Activated CD4-positive, alpha-beta memory T cell treated with anti-CD3 and anti-CD28 coated beads, Interleukin-2, amount 10 ng/mL, durations not matched to agents 7 days and 5 days (primary cell): ENCODE data around the gene IL19. TPM values are rescaled to one million over a fixed set of nuclear protein-coding genes. Genes with fewer than 3 reads are reported as not detected.
A peak's percentile ranks its signal among the peaks of the same experiment; 100 is the strongest.
"Not testable (repeated sequence)": the region's sequence is repeated elsewhere in the genome, so short reads cannot be mapped to it uniquely, and the experiment has no call there.

ENCODE experiments used
- CTCF ChIA-PET: fragments of 350-600 bp; sonication (Branson Sonifier 250); formaldehyde crosslinking; loops from one replicate; lab custom pipeline; 2021; ENCODE audit warnings: antibody characterized with exemption, inconsistent platforms; lab: Charles Lee
- POLR2A ChIA-PET: fragments of 350-600 bp; sonication (Branson Sonifier 250); formaldehyde crosslinking; loops from one replicate; lab custom pipeline; 2021; ENCODE audit warnings: antibody characterized with exemption; lab: Charles Lee
- DNase-seq: peaks from one replicate; pipeline ENCODE4 v3.0.0-alpha.2; 2020
- H3K27ac Mint-ChIP-seq: one replicate; pipeline ENCODE4 v1.8.0; 2021; ENCODE audit warnings: mild to moderate bottlenecking, mixed read lengths
- H3K27me3 Mint-ChIP-seq: one replicate; pipeline ENCODE4 v1.8.0; 2021; ENCODE audit warnings: mixed read lengths
- H3K36me3 Mint-ChIP-seq: one replicate; pipeline ENCODE4 v1.8.0; 2021; ENCODE audit warnings: low read depth, mixed read lengths
- H3K4me1 Mint-ChIP-seq: one replicate; pipeline ENCODE4 v1.8.0; 2021; ENCODE audit warnings: mixed read lengths
- H3K4me3 Mint-ChIP-seq: one replicate; pipeline ENCODE4 v1.8.0; 2021; ENCODE audit warnings: mild to moderate bottlenecking, mixed read lengths
- H3K9me3 Mint-ChIP-seq: one replicate; pipeline ENCODE4 v1.8.0; 2021; ENCODE audit warnings: mixed read lengths
- total RNA-seq, 2 experiments: library from RNA; stranded (reverse); gene quantifications; one replicate each; pipeline ENCODE4 v1.2.3, GENCODE V29; 2021

The IL19 gene
- total RNA-seq, 2 experiments from 2014 or later: not detected

DNA sequence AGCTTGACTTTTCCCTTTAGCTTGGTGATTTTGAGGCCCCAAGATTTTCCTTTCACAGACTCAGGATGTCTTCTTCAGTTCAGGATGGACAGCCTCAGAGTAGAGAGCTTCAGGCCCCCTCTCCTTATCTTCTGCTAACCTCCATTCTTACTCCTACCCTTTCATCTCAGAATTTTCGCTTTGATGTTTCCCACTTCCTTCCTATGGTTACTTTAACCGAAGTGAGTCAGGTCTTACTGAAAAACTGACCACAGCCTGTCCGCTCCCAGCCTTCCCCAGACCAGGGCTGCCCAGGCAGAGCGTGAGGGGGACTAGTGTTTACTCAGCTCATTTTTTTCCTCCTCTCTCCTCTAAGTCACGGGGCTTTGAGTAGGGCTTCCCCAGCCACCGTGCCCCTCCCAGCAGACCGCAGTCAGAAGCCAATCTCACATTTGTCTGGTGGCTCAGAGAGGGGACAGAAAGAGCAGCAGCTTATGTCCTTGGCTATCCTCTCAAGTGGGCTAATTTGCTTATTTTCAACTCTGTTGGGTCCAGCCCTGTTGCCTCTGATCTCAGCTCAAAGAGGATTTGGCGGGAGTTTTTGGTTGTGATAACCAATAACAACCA, 4.2 kb upstream of the IL19 start:
- ChIA-PET POLR2A (interaction anchor here (0.6 to 8.5 kb wide), 17 partner anchors 8 to 158 kb away, joined by 3 to 114 read pairs (median 6); partner anchors contain the start of gene FCMR), CTCF (interaction anchor here (0.6 to 4.2 kb wide), 9 partner anchors 27 to 146 kb away, joined by 3 to 41 read pairs (median 5); no protein-coding TSS in a partner anchor)
- DNase-seq: peak; percentile 85
- Mint-ChIP-seq H3K36me3 (peaks cover 11% of the 10 kb centered on the region), H3K4me3 (peak overlapping the region; percentile 21), H3K9me3 (peaks cover 9% of the 10 kb centered on the region), H3K27ac (peak overlapping the region; percentile 66), H3K27me3 (peaks cover 19% of the 10 kb centered on the region), H3K4me1 (peaks cover 75% of the 10 kb centered on the region)

DNA sequence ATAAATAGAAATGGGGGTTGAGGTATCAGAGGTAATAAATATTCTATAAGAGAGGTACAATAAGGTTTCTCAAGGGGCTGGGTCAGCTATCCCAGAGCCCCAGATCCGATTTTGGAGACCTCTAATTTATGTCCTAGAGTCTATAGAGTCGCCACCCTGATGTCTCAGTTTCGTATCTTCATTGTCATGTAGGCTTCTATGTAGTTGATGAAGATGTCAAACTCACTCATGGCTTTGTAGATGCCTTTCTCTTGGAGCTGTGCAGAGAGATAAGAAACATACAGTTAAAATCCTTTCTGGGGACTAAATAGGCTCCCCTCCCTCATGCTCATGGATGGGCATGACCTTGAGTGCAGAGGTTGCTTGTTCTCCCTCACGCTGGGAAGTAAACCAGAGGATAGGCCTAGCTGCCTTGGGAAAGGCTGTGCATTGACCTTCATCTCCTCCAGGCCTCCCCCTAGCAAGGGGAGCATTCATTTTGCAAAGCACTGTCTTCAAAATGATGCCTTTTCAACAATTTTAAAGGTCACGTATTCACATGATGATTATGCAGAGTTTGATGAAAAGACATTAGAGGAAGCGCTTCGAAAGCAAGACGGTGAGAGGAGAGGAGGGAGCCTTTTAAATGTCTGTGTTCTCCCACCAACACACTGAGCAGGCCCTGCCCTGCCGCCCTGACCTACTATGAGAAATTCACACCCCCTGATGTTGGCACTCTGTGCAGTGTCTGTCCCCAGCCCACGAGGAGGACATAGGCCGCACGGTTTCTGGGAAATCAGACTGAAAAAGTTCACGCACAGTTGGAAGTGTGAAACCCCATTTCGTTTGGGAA, 1.9 kb upstream of the IL19 start:
- H3K9me3 Mint-ChIP-seq: peaks cover 4% of the 10 kb centered on the region
- peak overlapping the region; percentile 18 for H3K27ac Mint-ChIP-seq
- ChIA-PET POLR2A (interaction anchor here (0.7 to 8.5 kb wide), 15 partner anchors 8 to 144 kb away, joined by 3 to 114 read pairs (median 4); no protein-coding TSS in a partner anchor), CTCF (interaction anchor here (0.7 to 5.5 kb wide), 17 partner anchors 12 to 144 kb away, joined by 3 to 42 read pairs (median 5); no protein-coding TSS in a partner anchor)
- no peak overlapping the region for H3K4me3 Mint-ChIP-seq
- DNase-seq: no peak
- H3K4me1 Mint-ChIP-seq: peaks cover 88% of the 10 kb centered on the region
- H3K27me3 Mint-ChIP-seq: peaks cover 29% of the 10 kb centered on the region
- peaks cover 8% of the 10 kb centered on the region for H3K36me3 Mint-ChIP-seq

DNA sequence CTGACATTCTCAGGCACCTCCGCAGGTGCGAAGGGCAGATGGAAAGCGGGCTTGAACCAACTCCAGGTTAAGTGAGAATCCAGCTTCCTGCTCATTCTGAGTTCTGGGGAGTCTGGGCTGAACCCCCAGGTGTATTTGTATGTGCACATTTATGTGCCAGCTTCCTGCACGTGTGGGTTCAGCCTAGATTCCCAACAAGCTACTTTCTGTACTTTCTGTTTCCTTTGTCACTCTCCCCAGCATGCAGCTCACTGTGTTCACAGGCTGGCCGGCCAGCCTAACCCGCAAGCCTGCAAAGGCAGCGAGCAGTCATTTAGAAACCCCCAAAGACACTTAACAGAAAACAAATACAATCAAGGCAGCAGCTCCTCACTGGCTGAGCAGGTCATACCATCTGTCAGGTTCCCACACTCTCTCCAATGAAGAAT, 1.3 kb upstream of the IL19 start:
- Mint-ChIP-seq H3K27ac (peak overlapping the region; percentile 67), H3K4me3 (peak overlapping the region; percentile 4), H3K27me3 (peaks cover 29% of the 10 kb centered on the region), H3K4me1 (peaks cover 87% of the 10 kb centered on the region), H3K36me3 (peaks cover 3% of the 10 kb centered on the region), H3K9me3 (no peaks in the 10 kb centered on the region)
- ChIA-PET CTCF (interaction anchor here (0.7 to 5.5 kb wide), 12 partner anchors 13 to 143 kb away, joined by 3 to 42 read pairs (median 4); no protein-coding TSS in a partner anchor), POLR2A (interaction anchor here (0.7 to 8.5 kb wide), 13 partner anchors 8 to 143 kb away, joined by 3 to 114 read pairs (median 4); no protein-coding TSS in a partner anchor)
- peak; percentile 85 for DNase-seq

DNA sequence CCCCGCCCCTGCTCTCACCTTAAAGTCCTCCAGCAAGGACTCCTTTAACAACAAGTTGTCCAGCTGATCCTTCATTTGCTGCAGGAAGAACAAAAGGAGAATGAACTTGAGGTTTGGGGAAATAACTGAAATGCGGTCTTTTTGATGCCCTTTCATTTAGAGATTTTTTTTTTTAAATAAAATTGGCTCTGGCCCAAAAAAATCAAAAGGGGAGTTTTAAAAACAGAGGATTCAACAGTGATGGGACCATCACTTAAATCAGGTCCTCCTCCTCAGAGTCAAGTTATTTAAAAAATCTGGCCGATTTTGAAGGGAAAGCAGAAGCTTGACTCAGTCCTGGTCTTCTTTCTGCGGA, 742 bp downstream of the IL19 start:
- Mint-ChIP-seq H3K27me3 (peaks cover 41% of the 10 kb centered on the region), H3K4me3 (no peak overlapping the region), H3K4me1 (peaks cover 77% of the 10 kb centered on the region), H3K27ac (peak overlapping the region; percentile 17), H3K9me3 (no peaks in the 10 kb centered on the region), H3K36me3 (no peaks in the 10 kb centered on the region)
- DNase-seq: no peak
- ChIA-PET CTCF (interaction anchor here (0.7 to 5.5 kb wide), 6 partner anchors 14 to 36 kb away, joined by 3 to 42 read pairs (median 3); no protein-coding TSS in a partner anchor), POLR2A (interaction anchor here (1.0 to 8.5 kb wide), 8 partner anchors 9 to 46 kb away, joined by 3 to 114 read pairs (median 9); no protein-coding TSS in a partner anchor)

DNA sequence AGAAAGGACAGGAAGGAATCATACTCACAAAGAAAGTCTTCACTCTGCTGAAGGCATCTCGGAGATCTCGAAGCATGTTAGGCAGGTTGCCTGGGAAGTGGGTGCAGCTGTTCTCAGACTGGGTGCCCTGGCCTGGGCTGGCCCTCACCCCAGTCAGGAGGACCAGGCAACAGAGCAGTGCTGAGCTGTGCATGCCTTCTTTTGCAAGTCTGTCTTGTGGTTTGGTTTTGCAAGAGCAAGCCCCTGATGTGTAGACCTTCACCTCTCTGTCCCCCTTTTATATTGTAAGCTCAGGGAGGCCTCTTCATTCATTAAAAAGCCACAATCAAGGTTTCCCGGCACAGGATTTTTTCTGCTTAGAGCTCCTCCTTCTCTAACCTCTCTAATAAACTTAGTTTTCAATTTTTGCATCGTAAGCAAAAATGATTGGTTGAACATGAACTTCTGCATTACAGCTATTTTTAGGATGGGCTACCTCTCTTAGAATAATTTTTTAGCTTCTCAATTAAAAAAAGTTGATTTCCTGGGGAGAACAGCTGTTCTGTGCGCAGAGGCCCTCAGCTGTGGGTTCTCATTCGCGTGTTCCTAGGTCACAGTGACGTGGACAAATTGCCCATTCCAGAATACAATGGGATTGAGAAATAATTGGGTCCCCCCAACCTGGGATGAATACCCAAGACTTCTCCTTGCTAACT, 1.8 kb downstream of the IL19 start, which contains the start of gene IL10:
IL10 (minus strand) TSS at position 252 of the 695 bp plus-strand sequence; CDS start at position 193, 59 bp downstream.
- CTCF ChIA-PET: interaction anchor here (0.5 to 5.5 kb wide), 6 partner anchors 13 to 46 kb away, joined by 3 to 42 read pairs (median 4); no protein-coding TSS in a partner anchor
- no peak within 1 kb of the TSS for H3K4me3 Mint-ChIP-seq
- H3K36me3 Mint-ChIP-seq: no peaks in the 10 kb centered on the region
- POLR2A ChIA-PET: interaction anchor here (1.0 to 8.5 kb wide), 7 partner anchors 7 to 34 kb away, joined by 3 to 114 read pairs (median 4); no protein-coding TSS in a partner anchor
- peaks cover 41% of the 10 kb centered on the region for H3K27me3 Mint-ChIP-seq
- peaks cover 66% of the 10 kb centered on the region for H3K4me1 Mint-ChIP-seq
- no peak within 1 kb of the TSS for H3K27ac Mint-ChIP-seq
- H3K9me3 Mint-ChIP-seq: no peaks in the 10 kb centered on the region
- no peak for DNase-seq

DNA sequence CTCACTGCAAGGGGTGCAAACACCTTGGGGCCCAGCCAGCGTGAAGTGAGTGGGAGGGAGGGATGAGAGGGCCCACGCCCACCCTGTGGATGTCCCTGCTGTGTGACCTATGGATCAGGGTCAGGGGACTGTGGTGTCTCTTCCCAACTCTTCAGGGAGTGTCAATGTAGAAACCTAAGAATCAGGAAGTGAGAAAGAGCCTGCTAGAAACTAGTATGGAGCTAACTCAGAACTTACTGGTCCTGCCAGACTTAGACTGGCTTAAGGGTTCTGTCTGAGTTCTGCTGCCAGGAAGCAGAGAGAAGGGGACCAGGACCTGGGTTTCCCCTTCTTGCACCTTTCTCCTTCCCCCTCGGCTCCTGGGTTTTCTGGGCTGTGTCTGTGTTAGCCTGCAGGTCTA, 3.5 kb downstream of the IL19 start:
- H3K9me3 Mint-ChIP-seq: no peaks in the 10 kb centered on the region
- ChIA-PET CTCF (interaction anchor here (0.8 to 1.1 kb wide), 3 partner anchors 10 to 138 kb away, joined by 3 to 5 read pairs (median 3); no protein-coding TSS in a partner anchor), POLR2A (interaction anchor here (1.6 kb wide), 1 partner anchor 10 kb away, joined by 11 read pairs; no protein-coding TSS in a partner anchor)
- no peaks in the 10 kb centered on the region for H3K36me3 Mint-ChIP-seq
- DNase-seq: no peak
- peaks cover 53% of the 10 kb centered on the region for H3K4me1 Mint-ChIP-seq
- no peak overlapping the region for H3K27ac Mint-ChIP-seq
- H3K4me3 Mint-ChIP-seq: no peak overlapping the region
- peaks cover 41% of the 10 kb centered on the region for H3K27me3 Mint-ChIP-seq

DNA sequence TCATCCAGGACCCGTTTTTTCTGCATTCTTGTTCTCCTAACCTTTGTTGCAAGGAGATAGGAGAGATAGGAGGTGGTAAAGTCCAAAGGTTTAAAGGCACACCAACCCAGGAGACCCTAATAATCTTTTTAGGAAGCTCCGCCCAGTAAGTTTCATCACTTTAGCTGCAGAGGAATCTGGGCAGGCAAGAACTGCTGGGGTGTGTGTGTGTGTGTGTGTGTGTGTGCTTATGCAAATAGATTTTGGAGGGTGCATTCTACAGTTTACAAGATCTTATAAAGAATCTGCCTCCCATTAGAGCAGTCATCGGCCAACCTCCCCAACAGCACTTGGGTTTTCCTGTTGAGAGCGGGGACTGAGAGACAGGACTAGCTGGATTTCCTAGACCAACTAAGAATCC, 5.7 kb downstream of the IL19 start:
- no peak overlapping the region for H3K4me3 Mint-ChIP-seq
- no peak for DNase-seq
- POLR2A ChIA-PET: no interaction called here
- peaks cover 34% of the 10 kb centered on the region for H3K27me3 Mint-ChIP-seq
- CTCF ChIA-PET: interaction anchor here (0.6 to 1.0 kb wide), 2 partner anchors 23 to 32 kb away, joined by 3 to 5 read pairs; no protein-coding TSS in a partner anchor
- H3K27ac Mint-ChIP-seq: no peak overlapping the region
- peaks cover 31% of the 10 kb centered on the region for H3K4me1 Mint-ChIP-seq
- H3K36me3 Mint-ChIP-seq: no peaks in the 10 kb centered on the region
- H3K9me3 Mint-ChIP-seq: no peaks in the 10 kb centered on the region

DNA sequence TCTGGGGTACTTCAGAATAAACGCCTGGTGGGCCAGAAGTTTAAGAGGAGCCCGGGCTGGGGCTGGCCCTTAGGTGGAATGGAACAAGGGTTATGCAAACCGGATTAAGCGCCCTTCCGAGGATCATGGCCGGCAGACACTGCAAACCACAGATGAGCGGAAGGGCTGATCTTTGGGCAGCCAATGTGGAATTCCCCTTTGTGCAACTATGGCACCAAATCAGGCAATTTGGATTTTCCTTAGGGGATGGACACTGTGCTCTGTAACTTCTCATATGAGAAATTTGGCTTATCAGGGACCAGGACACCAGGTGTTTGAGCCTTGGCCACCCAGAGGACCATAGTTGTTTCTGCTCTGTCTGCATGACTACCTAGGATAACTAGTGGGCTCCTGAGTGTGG, 7.5 kb downstream of the IL19 start:
- no peak overlapping the region for H3K27ac Mint-ChIP-seq
- DNase-seq: no peak
- no peak overlapping the region for H3K4me3 Mint-ChIP-seq
- H3K4me1 Mint-ChIP-seq: peaks cover 29% of the 10 kb centered on the region
- POLR2A ChIA-PET: interaction anchor here (1.9 to 2.1 kb wide), 2 partner anchors 12 to 25 kb away, joined by 6 to 7 read pairs; no protein-coding TSS in a partner anchor
- H3K9me3 Mint-ChIP-seq: no peaks in the 10 kb centered on the region
- peaks cover 20% of the 10 kb centered on the region for H3K27me3 Mint-ChIP-seq
- no peaks in the 10 kb centered on the region for H3K36me3 Mint-ChIP-seq
- CTCF ChIA-PET: interaction anchor here (0.6 to 1.0 kb wide), 2 partner anchors 44 to 1019 kb away, joined by 3 read pairs; no protein-coding TSS in a partner anchor

DNA sequence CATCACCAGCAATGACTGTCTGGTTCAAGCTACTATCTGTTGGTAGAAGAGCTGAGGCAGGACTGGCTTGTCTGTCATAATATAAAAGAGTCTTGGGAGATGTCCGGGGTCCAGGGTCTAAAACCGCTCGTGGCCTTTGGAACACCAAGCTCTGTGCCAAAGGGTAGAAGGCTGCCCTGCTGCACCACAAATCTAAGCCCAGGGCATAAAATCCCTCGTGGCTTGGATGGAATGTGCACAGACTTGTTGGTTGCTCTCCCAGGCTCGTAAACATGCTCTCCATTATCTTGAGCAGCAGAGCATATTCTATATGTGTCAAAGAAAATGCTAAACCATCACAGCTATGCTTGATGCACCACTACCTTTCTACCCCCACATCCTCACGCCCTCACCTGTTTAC, 8.3 kb downstream of the IL19 start:
- H3K36me3 Mint-ChIP-seq, H3K4me3 Mint-ChIP-seq, H3K9me3 Mint-ChIP-seq, DNase-seq, H3K27ac Mint-ChIP-seq: not testable (repeated sequence)
- H3K4me1 Mint-ChIP-seq: peaks cover 31% of the 10 kb centered on the region
- peaks cover 16% of the 10 kb centered on the region for H3K27me3 Mint-ChIP-seq
- POLR2A ChIA-PET: interaction anchor here (1.9 to 2.1 kb wide), 2 partner anchors 13 to 24 kb away, joined by 6 to 7 read pairs; no protein-coding TSS in a partner anchor
- CTCF ChIA-PET: interaction anchor here (0.6 kb wide), 1 partner anchor 1018 kb away, joined by 3 read pairs; no protein-coding TSS in a partner anchor

DNA sequence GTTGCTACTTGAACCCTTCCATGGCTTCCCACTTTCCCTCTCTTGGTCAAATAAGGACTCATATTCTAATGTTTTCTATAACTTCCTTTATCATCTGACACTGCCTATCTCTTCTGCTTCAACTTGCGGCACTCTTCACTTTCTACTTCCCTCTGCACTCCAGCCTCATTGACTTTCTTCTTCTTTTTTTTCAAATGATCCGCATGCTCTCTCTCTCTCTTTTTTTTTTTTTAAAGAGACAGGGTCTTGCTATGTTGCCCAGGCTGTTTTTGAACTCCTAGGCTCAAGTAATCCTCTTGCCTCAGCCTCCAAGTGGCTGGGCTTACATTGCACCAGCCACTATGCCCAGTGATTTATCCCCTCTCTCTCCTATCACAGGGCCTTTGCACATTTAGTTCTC, 9.1 kb downstream of the IL19 start:
- Mint-ChIP-seq H3K9me3 (no peaks in the 10 kb centered on the region), H3K27me3 (peaks cover 11% of the 10 kb centered on the region), H3K4me1 (peaks cover 32% of the 10 kb centered on the region), H3K27ac (no peak overlapping the region), H3K36me3 (no peaks in the 10 kb centered on the region), H3K4me3 (no peak overlapping the region)
- ChIA-PET CTCF (no interaction called here), POLR2A (interaction anchor here (1.0 kb wide), 1 partner anchor 8 kb away, joined by 3 read pairs; no protein-coding TSS in a partner anchor)
- no peak for DNase-seq

DNA sequence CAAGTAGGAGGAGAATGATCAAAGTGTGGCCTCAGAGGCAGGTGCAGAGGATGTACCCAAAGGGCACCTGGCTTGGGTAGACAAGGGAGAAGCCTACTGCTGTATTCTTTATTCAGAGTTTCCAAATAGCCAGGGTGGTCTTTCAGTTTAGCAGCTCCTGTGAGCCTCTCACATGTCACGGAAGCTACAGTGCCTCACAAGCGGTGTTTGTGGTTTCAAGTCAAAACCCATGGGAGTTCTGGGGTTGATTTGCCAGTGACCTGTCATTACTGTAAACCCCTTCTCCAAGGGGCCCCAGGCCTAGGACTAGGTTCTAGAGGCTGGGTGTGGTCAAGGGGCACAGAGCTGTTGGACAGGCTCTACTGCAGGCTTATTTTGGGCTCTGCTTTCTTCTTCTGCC, 11.9 kb downstream of the IL19 start:
- ChIA-PET POLR2A (interaction anchor here (0.6 to 6.9 kb wide), 4 partner anchors 8 to 25 kb away, joined by 3 to 114 read pairs (median 8); partner anchors contain the start of genes IL10 and IL19), CTCF (interaction anchor here (0.9 to 5.7 kb wide), 3 partner anchors 12 to 48 kb away, joined by 4 to 42 read pairs (median 12); partner anchors contain the start of genes IL10 and IL19)
- Mint-ChIP-seq H3K4me1 (peaks cover 56% of the 10 kb centered on the region), H3K4me3 (no peak overlapping the region), H3K27me3 (peaks cover 12% of the 10 kb centered on the region), H3K36me3 (peaks cover 13% of the 10 kb centered on the region), H3K9me3 (no peaks in the 10 kb centered on the region), H3K27ac (no peak overlapping the region)
- DNase-seq: no peak
